ENCODE data around the gene POLE4. TPM values are rescaled to one million over a fixed set of nuclear protein-coding genes. Genes with fewer than 3 reads are reported as not detected.

The POLE4 gene
- total RNA-seq, 1 experiment from 2014 or later = 25.6 TPM

DNA sequence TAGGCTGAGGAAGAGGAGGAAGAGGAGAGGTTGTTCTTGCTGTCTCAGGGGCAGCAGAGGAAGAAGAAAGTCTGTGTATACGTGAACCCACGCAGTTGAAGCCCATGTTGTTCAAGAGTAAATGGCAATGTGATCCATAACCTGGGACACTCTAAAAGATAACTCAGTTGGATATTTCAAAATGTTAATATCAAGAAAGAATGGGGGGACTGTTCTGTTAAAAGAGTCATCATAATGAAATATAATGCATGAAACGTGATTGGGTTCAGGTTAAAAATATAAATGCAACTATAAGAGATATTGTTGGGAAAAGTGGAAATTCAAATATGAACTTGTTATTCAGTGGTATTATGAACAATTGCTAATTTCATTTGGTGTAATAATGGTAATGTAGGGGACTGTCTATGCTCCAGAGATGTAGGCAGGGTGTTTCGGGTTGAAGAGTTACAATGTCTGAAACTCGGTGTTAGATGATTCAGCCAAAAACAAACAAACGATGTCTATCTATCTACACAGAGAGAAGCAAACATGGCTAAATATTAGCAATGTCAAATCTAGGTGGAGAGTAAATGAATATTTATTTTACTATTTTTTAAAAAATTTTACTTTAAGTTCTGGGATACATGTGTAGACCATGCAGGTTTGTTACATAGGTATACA, 21.1 kb upstream of the POLE4 start (continued):
- no peak for TF ChIP-seq TCF7L2 (IDR thresholded peaks at IDR 0.05; ENCODE audit: borderline replicate concordance, extremely low read depth, insufficient read depth, insufficient read length)
- no peak for TF ChIP-seq ZNF274 (IDR thresholded peaks at IDR 0.05; ENCODE audit: low read depth, low read length)
- TF ChIP-seq YY1 (IDR thresholded peaks at IDR 0.05; ENCODE audit: extremely low read depth, insufficient replicate concordance, low read depth, low read length) = no peak
- no peak for TF ChIP-seq EZH2phosphoT487 (IDR thresholded peaks at IDR 0.05; ENCODE audit: borderline replicate concordance)
- no peak for TF ChIP-seq POLR2A (IDR thresholded peaks at IDR 0.05; ENCODE audit: borderline replicate concordance, extremely low read depth, insufficient read depth, insufficient read length)
- TF ChIP-seq, protein P1, sequence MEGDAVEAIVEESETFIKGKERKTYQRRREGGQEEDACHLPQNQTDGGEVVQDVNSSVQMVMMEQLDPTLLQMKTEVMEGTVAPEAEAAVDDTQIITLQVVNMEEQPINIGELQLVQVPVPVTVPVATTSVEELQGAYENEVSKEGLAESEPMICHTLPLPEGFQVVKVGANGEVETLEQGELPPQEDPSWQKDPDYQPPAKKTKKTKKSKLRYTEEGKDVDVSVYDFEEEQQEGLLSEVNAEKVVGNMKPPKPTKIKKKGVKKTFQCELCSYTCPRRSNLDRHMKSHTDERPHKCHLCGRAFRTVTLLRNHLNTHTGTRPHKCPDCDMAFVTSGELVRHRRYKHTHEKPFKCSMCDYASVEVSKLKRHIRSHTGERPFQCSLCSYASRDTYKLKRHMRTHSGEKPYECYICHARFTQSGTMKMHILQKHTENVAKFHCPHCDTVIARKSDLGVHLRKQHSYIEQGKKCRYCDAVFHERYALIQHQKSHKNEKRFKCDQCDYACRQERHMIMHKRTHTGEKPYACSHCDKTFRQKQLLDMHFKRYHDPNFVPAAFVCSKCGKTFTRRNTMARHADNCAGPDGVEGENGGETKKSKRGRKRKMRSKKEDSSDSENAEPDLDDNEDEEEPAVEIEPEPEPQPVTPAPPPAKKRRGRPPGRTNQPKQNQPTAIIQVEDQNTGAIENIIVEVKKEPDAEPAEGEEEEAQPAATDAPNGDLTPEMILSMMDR (IDR thresholded peaks at IDR 0.05 in 2 of 3, conservative IDR thresholded peaks at IDR 0.05 in 1 of 3; ENCODE audit: borderline replicate concordance in 1 of 3, insufficient read depth in 1 of 3, low read depth in 2 of 3, low read length in 2 of 3) = no peak
- TF ChIP-seq EGR1 (IDR thresholded peaks at IDR 0.05; ENCODE audit: low read depth) = no peak
- TF ChIP-seq, protein P2, sequence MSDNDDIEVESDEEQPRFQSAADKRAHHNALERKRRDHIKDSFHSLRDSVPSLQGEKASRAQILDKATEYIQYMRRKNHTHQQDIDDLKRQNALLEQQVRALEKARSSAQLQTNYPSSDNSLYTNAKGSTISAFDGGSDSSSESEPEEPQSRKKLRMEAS (IDR thresholded peaks at IDR 0.05) = no peak
- no peak for TF ChIP-seq CBX3 (IDR thresholded peaks at IDR 0.05; ENCODE audit: low read depth)
- TF ChIP-seq ELF1 (IDR thresholded peaks at IDR 0.05; ENCODE audit: borderline replicate concordance, low read depth) = no peak

DNA sequence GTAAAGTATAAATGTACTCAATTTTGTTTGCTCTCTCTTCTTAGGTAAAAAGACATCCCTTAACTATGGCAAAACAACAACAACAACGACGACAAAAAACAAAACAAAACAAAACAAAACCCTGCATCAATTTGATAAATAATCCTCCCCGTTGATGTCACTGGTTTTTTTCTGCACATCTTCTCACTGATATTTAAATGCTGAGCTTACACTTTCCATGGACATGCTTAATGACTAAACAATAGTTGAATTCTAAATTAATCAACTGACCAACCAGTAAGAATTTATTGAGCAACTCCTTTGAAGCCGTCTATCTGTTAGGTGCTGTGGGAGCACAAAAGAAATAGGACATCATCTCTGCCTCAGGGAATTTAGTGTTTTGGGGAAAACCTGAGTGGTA, 20.2 kb upstream of the POLE4 start:
- H3K4me1 ChIP-seq (ENCODE audit: control insufficient read depth in 1 of 2, insufficient read depth in 2 of 2, low read length in 2 of 2) = no peaks in the 10 kb centered on the region
- ChIA-PET CTCF (no interaction called here), POLR2A (no interaction called here), RAD21 (ENCODE audit: low non-redundant PET in 1 of 2, low total read pairs in 2 of 2, uncharacterized antibody in 2 of 2, unreplicated experiment in 2 of 2) (no interaction called here)
- no peak overlapping the region for H2AFZ ChIP-seq (ENCODE audit: low read depth, low read length, poor library complexity, severe bottlenecking)
- no peaks in the 10 kb centered on the region for H3K9me2 ChIP-seq (ENCODE audit: insufficient read depth)
- intact Hi-C loops (cut with micrococcal nuclease) = loop anchor here (10.0 kb wide), 1 partner anchor 117 kb away; no protein-coding TSS in a partner anchor
- no peak overlapping the region for H3K27ac ChIP-seq (ENCODE audit: low read depth, low read length)
- H3K36me3 ChIP-seq (ENCODE audit: control insufficient read depth in 1 of 2, insufficient read depth in 2 of 2, low read length in 2 of 2) = no peaks in the 10 kb centered on the region
- H3K79me2 ChIP-seq (ENCODE audit: insufficient read depth, low read length) = no peaks in the 10 kb centered on the region
- DNase-seq (ENCODE audit: low read depth, low spot score) (no peak), ATAC-seq (no peak)
- no peak overlapping the region for H3K9ac ChIP-seq (ENCODE audit: low read length)
- H3K4me2 ChIP-seq (ENCODE audit: low read length) = no peak overlapping the region
- H3K27me3 ChIP-seq (ENCODE audit: insufficient read depth, low read length) = 0 out of 2 replicates have a peak, but pooled peaks cover 14% of the 10 kb centered on the region
- H4K20me1 ChIP-seq (ENCODE audit: insufficient read depth) = no peaks in the 10 kb centered on the region
- BruUV-seq (replicated peaks) = no TSS peak
- H3K4me3 ChIP-seq (replicated peaks in 1 of 2; ENCODE audit: low read depth in 1 of 2, low read length in 2 of 2) = no peak overlapping the region
- H3K9me3 ChIP-seq (ENCODE audit: control insufficient read depth in 1 of 2, insufficient read depth in 1 of 2, low read depth in 1 of 2, low read length in 2 of 2) = no peaks in the 10 kb centered on the region
- TF ChIP-seq CEBPB (IDR thresholded peaks at IDR 0.05; ENCODE audit: low read depth) = no peak
- no peak for TF ChIP-seq RAD21 (IDR thresholded peaks at IDR 0.05; ENCODE audit: low read depth)
- TF ChIP-seq EZH2 (IDR thresholded peaks at IDR 0.05) = no peak
- TF ChIP-seq, protein P3, sequence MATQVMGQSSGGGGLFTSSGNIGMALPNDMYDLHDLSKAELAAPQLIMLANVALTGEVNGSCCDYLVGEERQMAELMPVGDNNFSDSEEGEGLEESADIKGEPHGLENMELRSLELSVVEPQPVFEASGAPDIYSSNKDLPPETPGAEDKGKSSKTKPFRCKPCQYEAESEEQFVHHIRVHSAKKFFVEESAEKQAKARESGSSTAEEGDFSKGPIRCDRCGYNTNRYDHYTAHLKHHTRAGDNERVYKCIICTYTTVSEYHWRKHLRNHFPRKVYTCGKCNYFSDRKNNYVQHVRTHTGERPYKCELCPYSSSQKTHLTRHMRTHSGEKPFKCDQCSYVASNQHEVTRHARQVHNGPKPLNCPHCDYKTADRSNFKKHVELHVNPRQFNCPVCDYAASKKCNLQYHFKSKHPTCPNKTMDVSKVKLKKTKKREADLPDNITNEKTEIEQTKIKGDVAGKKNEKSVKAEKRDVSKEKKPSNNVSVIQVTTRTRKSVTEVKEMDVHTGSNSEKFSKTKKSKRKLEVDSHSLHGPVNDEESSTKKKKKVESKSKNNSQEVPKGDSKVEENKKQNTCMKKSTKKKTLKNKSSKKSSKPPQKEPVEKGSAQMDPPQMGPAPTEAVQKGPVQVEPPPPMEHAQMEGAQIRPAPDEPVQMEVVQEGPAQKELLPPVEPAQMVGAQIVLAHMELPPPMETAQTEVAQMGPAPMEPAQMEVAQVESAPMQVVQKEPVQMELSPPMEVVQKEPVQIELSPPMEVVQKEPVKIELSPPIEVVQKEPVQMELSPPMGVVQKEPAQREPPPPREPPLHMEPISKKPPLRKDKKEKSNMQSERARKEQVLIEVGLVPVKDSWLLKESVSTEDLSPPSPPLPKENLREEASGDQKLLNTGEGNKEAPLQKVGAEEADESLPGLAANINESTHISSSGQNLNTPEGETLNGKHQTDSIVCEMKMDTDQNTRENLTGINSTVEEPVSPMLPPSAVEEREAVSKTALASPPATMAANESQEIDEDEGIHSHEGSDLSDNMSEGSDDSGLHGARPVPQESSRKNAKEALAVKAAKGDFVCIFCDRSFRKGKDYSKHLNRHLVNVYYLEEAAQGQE (IDR thresholded peaks at IDR 0.05; ENCODE audit: low read depth) = no peak
- TF ChIP-seq ZFX (IDR thresholded peaks at IDR 0.05) = no peak
- TF ChIP-seq, protein P2 (IDR thresholded peaks at IDR 0.05) = no peak
- no peak for TF ChIP-seq CBX3 (IDR thresholded peaks at IDR 0.05; ENCODE audit: low read depth)
